Cortex of kidney (tissue), 1 donor: Measurements from ENCODE around the gene STKLD1.

ENCODE experiments used
- DNase-seq: peaks from one replicate; lab custom pipeline; 2025; lab: John Stamatoyannopoulos, UW

The STKLD1 gene

GRCh38 chr9:133417541-133418461 lies 41.6 kb downstream of the STKLD1 start, which contains the start of gene REXO4:
Gene REXO4, minus strand, starts transcription at chr9:133418010. Its CDS starts 166 bp downstream, at chr9:133417844.
- no peak for DNase-seq

- no peak for DNase-seq
These were observed 42.8 kb downstream of the STKLD1 start for GRCh38 chr9:133419005-133419404.

GRCh38 chr9:133420392-133420827 lies 44.2 kb downstream of the STKLD1 start:
- DNase-seq: no peak

GRCh38 chr9:133421615-133422542 lies 45.7 kb downstream of the STKLD1 start, which contains the start of gene ADAMTS13:
Gene ADAMTS13, plus strand, starts transcription at chr9:133422367. Its CDS starts 77 bp downstream, at chr9:133422444.
- DNase-seq: no peak

GRCh38 chr9:133423216-133423615 lies 47.0 kb downstream of the STKLD1 start:
- no peak for DNase-seq

- no peak for DNase-seq
These were observed 48.0 kb downstream of the STKLD1 start for GRCh38 chr9:133424187-133424586.

GRCh38 chr9:133425049-133425632 lies 49.0 kb downstream of the STKLD1 start:
- DNase-seq: no peak

- DNase-seq: no peak
These were observed 49.8 kb downstream of the STKLD1 start for GRCh38 chr9:133426011-133426410.

- no peak for DNase-seq
These were observed 51.6 kb downstream of the STKLD1 start for GRCh38 chr9:133427658-133428348.

- no peak for DNase-seq
These were observed 52.5 kb downstream of the STKLD1 start for GRCh38 chr9:133428617-133429101.

GRCh38 chr9:133429214-133429613 lies 53.0 kb downstream of the STKLD1 start:
- no peak for DNase-seq

- DNase-seq: no peak
These were observed 53.5 kb downstream of the STKLD1 start for GRCh38 chr9:133429641-133430161.

GRCh38 chr9:133430244-133430643 lies 54.1 kb downstream of the STKLD1 start:
- no peak for DNase-seq

- DNase-seq: no peak
These were observed 57.2 kb downstream of the STKLD1 start for GRCh38 chr9:133433351-133433843.

- no peak for DNase-seq
These were observed 60.5 kb downstream of the STKLD1 start for GRCh38 chr9:133436681-133437080.

- DNase-seq: no peak
These were observed 61.8 kb downstream of the STKLD1 start for GRCh38 chr9:133437753-133438531.

GRCh38 chr9:133439337-133439736 lies 63.2 kb downstream of the STKLD1 start:
- DNase-seq: no peak

GRCh38 chr9:133440874-133441273 lies 64.7 kb downstream of the STKLD1 start:
- DNase-seq: no peak

GRCh38 chr9:133441571-133441970 lies 65.4 kb downstream of the STKLD1 start:
- DNase-seq: no peak

GRCh38 chr9:133443248-133443647 lies 67.1 kb downstream of the STKLD1 start:
- DNase-seq: no peak
